Neural progenitor cell (in vitro differentiated cells): ENCODE measurements around the gene RNASE9. TPM values are rescaled to one million over a fixed set of nuclear protein-coding genes. Genes with fewer than 3 reads are reported as not detected.

Experiments
- DNase-seq: peaks from one replicate; pipeline ENCODE4 v3.0.0-alpha.2; 2016; ENCODE audit warnings: low spot score
- H2AFZ ChIP-seq: fragments of 200-600 bp; sonication (generic); replicated peaks from 2 replicates; pipeline ENCODE4 v1.6.1; 2016; ENCODE audit warnings: antibody characterized with exemption
- H3F3A ChIP-seq: fragments of 200-600 bp; sonication (generic); 2 replicates; pipeline ENCODE4 v1.6.1; 2016; ENCODE audit warnings: antibody characterized with exemption, low read depth
- H3K27ac ChIP-seq: fragments of 200-600 bp; sonication (generic); 2 replicates; pipeline ENCODE4 v1.5.1; 2016; ENCODE audit warnings: mild to moderate bottlenecking
- H3K27me3 ChIP-seq: fragments of 200-600 bp; sonication (generic); 2 replicates; pipeline ENCODE4 v1.6.1; 2016; ENCODE audit warnings: mild to moderate bottlenecking, moderate library complexity
- H3K36me3 ChIP-seq: fragments of 200-600 bp; sonication (generic); 2 replicates; pipeline ENCODE4 v1.5.1; 2016
- H3K4me1 ChIP-seq: fragments of 200-600 bp; sonication (generic); 2 replicates; pipeline ENCODE4 v1.6.1; 2016; ENCODE audit warnings: mixed run types
- H3K4me2 ChIP-seq: fragments of 200-600 bp; sonication (generic); 2 replicates; pipeline ENCODE4 v1.6.1; 2016
- H3K4me3 ChIP-seq: fragments of 200-600 bp; sonication (generic); 2 replicates; pipeline ENCODE4 v1.5.1; 2016
- H3K79me2 ChIP-seq: fragments of 200-600 bp; sonication (generic); 2 replicates; pipeline ENCODE4 v1.6.1; 2016; ENCODE audit warnings: low read depth
- H3K9ac ChIP-seq: fragments of 200-600 bp; sonication (generic); 2 replicates; pipeline ENCODE4 v1.6.1; 2016
- H3K9me3 ChIP-seq: fragments of 200-600 bp; sonication (generic); 2 replicates; pipeline ENCODE4 v1.5.1; 2016; ENCODE audit warnings: low read depth
- H4K20me1 ChIP-seq: fragments of 200-600 bp; sonication (generic); 2 replicates; pipeline ENCODE4 v1.6.1; 2016; ENCODE audit warnings: low read depth
- H3K27ac Mint-ChIP-seq: 3 replicates; pipeline ENCODE4 v1.8.0; 2021; ENCODE audit warnings: mixed read lengths
- H3K27me3 Mint-ChIP-seq: 2 replicates; pipeline ENCODE4 v1.8.0; 2022; ENCODE audit warnings: low read depth, mild to moderate bottlenecking, inconsistent platforms, moderate library complexity, mixed read lengths; ENCODE audit not compliant: insufficient read depth
- H3K36me3 Mint-ChIP-seq: 3 replicates; pipeline ENCODE4 v1.8.0; 2021; ENCODE audit warnings: mixed read lengths
- H3K4me1 Mint-ChIP-seq: 3 replicates; pipeline ENCODE4 v1.8.0; 2021; ENCODE audit warnings: mixed read lengths
- H3K4me3 Mint-ChIP-seq: 3 replicates; pipeline ENCODE4 v1.8.0; 2021; ENCODE audit warnings: mild to moderate bottlenecking, moderate library complexity, mixed read lengths
- H3K9me3 Mint-ChIP-seq: 3 replicates; pipeline ENCODE4 v1.8.0; 2020; ENCODE audit warnings: mixed read lengths
- EZH2 ChIP-seq: fragments of 200-600 bp; sonication (generic); IDR thresholded peaks from 2 replicates; pipeline ENCODE4 v1.6.1; 2017; ENCODE audit warnings: antibody characterized with exemption, mild to moderate bottlenecking, moderate library complexity
- EZH2phosphoT487 ChIP-seq: fragments of 200-600 bp; sonication (generic); IDR thresholded peaks from 2 replicates; pipeline ENCODE4 v1.6.1; 2017; ENCODE audit warnings: antibody characterized with exemption
- total RNA-seq: library from RNA; depleted of rRNA; stranded (reverse); fragments of >200 nt; gene quantifications from 2 replicates; pipeline ENCODE4 v1.2.3, GENCODE V29; 2015; ENCODE audit warnings: low replicate concordance
- TF ChIP-seq, protein P1 (sequence below): fragments of 200-600 bp; sonication (generic); IDR thresholded peaks from 2 replicates; pipeline ENCODE4 v1.5.1; 2017; ENCODE audit warnings: antibody characterized with exemption, mild to moderate bottlenecking

The RNASE9 gene
- total RNA-seq, 1 donor from 2014 or later = not detected

DNA sequence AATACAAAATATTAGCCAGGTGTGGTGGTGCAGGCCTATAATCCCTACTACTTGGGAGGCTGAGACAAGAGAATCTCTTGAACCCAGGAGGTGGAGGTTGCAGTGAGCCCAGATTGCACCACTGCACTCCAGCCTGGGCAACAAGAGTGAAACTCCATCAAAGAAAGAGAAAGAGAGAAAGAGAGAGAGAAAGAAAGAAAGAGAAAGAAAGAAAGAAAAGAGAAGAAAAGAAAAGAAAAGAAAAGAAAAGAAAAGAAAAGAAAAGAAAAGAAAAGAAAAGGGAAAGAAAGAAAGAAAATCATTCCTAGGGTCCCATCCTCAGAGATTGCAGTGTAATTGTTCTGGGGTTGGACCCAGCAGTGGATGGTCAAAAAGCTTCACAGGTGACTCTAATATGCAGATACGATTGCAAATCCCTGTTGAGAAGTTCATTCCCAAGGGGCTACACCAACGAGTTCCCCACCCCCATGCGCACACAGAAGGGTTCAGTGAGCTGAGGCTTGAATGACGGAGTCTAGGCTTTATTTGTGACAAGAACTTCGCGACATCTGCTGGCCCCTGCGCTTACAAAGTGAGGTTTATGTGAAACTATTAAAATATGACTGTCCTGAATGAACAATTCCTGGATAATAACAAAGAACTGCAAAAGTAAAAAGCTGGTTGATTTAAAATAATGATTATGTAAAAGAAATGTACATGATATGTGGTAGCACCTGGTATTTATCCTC, 47.7 kb upstream of the RNASE9 start:
- DNase-seq = no peak
- TF ChIP-seq EZH2 (no peak), EZH2phosphoT487 (no peak)
- TF ChIP-seq, protein P1, sequence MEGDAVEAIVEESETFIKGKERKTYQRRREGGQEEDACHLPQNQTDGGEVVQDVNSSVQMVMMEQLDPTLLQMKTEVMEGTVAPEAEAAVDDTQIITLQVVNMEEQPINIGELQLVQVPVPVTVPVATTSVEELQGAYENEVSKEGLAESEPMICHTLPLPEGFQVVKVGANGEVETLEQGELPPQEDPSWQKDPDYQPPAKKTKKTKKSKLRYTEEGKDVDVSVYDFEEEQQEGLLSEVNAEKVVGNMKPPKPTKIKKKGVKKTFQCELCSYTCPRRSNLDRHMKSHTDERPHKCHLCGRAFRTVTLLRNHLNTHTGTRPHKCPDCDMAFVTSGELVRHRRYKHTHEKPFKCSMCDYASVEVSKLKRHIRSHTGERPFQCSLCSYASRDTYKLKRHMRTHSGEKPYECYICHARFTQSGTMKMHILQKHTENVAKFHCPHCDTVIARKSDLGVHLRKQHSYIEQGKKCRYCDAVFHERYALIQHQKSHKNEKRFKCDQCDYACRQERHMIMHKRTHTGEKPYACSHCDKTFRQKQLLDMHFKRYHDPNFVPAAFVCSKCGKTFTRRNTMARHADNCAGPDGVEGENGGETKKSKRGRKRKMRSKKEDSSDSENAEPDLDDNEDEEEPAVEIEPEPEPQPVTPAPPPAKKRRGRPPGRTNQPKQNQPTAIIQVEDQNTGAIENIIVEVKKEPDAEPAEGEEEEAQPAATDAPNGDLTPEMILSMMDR = no peak
- H3K36me3 ChIP-seq = no peaks in the 10 kb centered on the region
- H3K4me1 Mint-ChIP-seq = no peaks in the 10 kb centered on the region
- no peak overlapping the region for H2AFZ ChIP-seq
- no peaks in the 10 kb centered on the region for H3K9me3 ChIP-seq
- no peaks in the 10 kb centered on the region for H3K27me3 Mint-ChIP-seq
- H3K27me3 ChIP-seq = peaks cover 27% of the 10 kb centered on the region
- H3K36me3 Mint-ChIP-seq = no peaks in the 10 kb centered on the region
- no peak overlapping the region for H3K9ac ChIP-seq
- no peak overlapping the region for H3K27ac Mint-ChIP-seq
- no peaks in the 10 kb centered on the region for H3K79me2 ChIP-seq
- no peak overlapping the region for H3K27ac ChIP-seq
- H3F3A ChIP-seq = peaks cover 9% of the 10 kb centered on the region
- no peaks in the 10 kb centered on the region for H4K20me1 ChIP-seq
- H3K9me3 Mint-ChIP-seq = no peaks in the 10 kb centered on the region
- no peak overlapping the region for H3K4me3 Mint-ChIP-seq
- H3K4me1 ChIP-seq = no peaks in the 10 kb centered on the region
- H3K4me2 ChIP-seq = peak overlapping the region; percentile 27
- H3K4me3 ChIP-seq = no peak overlapping the region

DNA sequence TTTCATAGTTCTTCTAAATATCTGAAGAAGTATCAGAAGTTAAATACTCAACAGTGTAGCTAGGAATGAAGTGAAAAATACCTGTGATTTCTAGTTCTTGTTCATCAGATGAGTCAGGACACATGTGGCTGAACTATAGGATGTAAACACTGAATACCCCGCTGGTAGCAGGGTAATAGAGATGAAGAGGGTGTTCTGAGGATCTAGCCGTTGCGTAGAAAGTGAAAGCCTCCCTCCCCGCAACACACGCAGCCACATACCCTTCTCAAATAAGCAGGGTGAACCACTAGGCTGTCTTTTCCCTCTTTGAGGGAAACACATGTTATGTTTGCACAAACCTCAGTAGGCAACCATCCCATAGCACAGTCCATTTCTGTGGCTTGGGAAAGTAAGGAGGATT, 46.8 kb upstream of the RNASE9 start:
- no peak overlapping the region for H2AFZ ChIP-seq
- no peaks in the 10 kb centered on the region for H3K36me3 ChIP-seq
- H3K9ac ChIP-seq = no peak overlapping the region
- H3K4me2 ChIP-seq = no peak overlapping the region
- Mint-ChIP-seq H3K4me1 (no peaks in the 10 kb centered on the region), H3K27ac (no peak overlapping the region), H3K4me3 (peak overlapping the region; percentile 67), H3K27me3 (peaks cover 1% of the 10 kb centered on the region), H3K9me3 (no peaks in the 10 kb centered on the region), H3K36me3 (no peaks in the 10 kb centered on the region)
- H3K27ac ChIP-seq = no peak overlapping the region
- no peaks in the 10 kb centered on the region for H4K20me1 ChIP-seq
- H3K9me3 ChIP-seq = no peaks in the 10 kb centered on the region
- no peak for DNase-seq
- H3K4me3 ChIP-seq = no peak overlapping the region
- H3K4me1 ChIP-seq = no peaks in the 10 kb centered on the region
- peaks cover 2% of the 10 kb centered on the region for H3F3A ChIP-seq
- H3K79me2 ChIP-seq = no peaks in the 10 kb centered on the region
- TF ChIP-seq EZH2 (no peak), EZH2phosphoT487 (no peak)
- TF ChIP-seq, protein P1 = no peak
- peaks cover 25% of the 10 kb centered on the region for H3K27me3 ChIP-seq

DNA sequence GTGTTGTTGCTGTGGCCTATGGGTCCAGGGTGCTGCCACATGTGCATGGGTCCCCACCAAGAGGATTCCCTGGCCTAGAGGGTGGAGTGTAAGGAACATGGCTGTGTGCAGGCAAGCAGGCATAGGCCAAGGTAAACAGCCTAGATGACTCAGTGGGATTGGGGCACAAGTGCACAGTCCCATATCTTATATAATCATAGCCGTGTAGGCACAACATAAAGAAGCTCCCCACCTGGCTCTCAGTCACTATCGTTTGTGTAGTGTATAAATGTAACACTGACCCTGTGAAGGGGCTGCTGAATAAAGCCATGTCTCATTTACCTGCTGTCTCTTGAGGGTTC, 46.0 kb upstream of the RNASE9 start:
- Mint-ChIP-seq H3K9me3 (no peaks in the 10 kb centered on the region), H3K4me3 (peak overlapping the region; percentile 33), H3K36me3 (no peaks in the 10 kb centered on the region), H3K27me3 (peaks cover 3% of the 10 kb centered on the region), H3K4me1 (no peaks in the 10 kb centered on the region), H3K27ac (no peak overlapping the region)
- no peaks in the 10 kb centered on the region for H3F3A ChIP-seq
- H3K4me2 ChIP-seq = no peak overlapping the region
- H3K27ac ChIP-seq = no peak overlapping the region
- no peaks in the 10 kb centered on the region for H3K79me2 ChIP-seq
- no peaks in the 10 kb centered on the region for H4K20me1 ChIP-seq
- H3K27me3 ChIP-seq = peaks cover 18% of the 10 kb centered on the region
- no peaks in the 10 kb centered on the region for H3K4me1 ChIP-seq
- no peaks in the 10 kb centered on the region for H3K36me3 ChIP-seq
- no peak overlapping the region for H3K4me3 ChIP-seq
- H2AFZ ChIP-seq = no peak overlapping the region
- no peak for DNase-seq
- TF ChIP-seq EZH2 (no peak), EZH2phosphoT487 (no peak)
- TF ChIP-seq, protein P1 = no peak
- H3K9me3 ChIP-seq = no peaks in the 10 kb centered on the region
- H3K9ac ChIP-seq = no peak overlapping the region
